GM21423 (cell line): Measurements from ENCODE around the gene DLX5.

ENCODE experiments used
- ATAC-seq: cut with Tn5 transposase; IDR thresholded peaks from one replicate; pipeline ENCODE4 v1.9.1; 2021; ENCODE audit warnings: mild to moderate bottlenecking, moderate library complexity; ENCODE audit not compliant: unreplicated experiment

The DLX5 gene

GRCh38 chr7:97018791-97019531, 5.7 kb downstream of the DLX5 start:
- ATAC-seq, result no peak

GRCh38 chr7:97018126-97018601, 6.5 kb downstream of the DLX5 start:
- no peak for ATAC-seq

GRCh38 chr7:97017192-97018125, 7.2 kb downstream of the DLX5 start:
- no peak for ATAC-seq

- no peak for ATAC-seq
These were observed 8.0 kb downstream of the DLX5 start for GRCh38 chr7:97016381-97017191.

- ATAC-seq, result no peak
These were observed 8.8 kb downstream of the DLX5 start for GRCh38 chr7:97015756-97016380.

GRCh38 chr7:97015279-97015678, 9.4 kb downstream of the DLX5 start:
- no peak for ATAC-seq

GRCh38 chr7:97014145-97014750, 10.4 kb downstream of the DLX5 start:
- no peak for ATAC-seq

GRCh38 chr7:97013845-97014134, 10.8 kb downstream of the DLX5 start:
- no peak for ATAC-seq

GRCh38 chr7:97013134-97013844, 11.3 kb downstream of the DLX5 start:
- no peak for ATAC-seq

GRCh38 chr7:97012365-97013133, 12.1 kb downstream of the DLX5 start:
- ATAC-seq, result no peak

GRCh38 chr7:97011536-97012364, 12.9 kb downstream of the DLX5 start:
- no peak for ATAC-seq

- ATAC-seq, result no peak
These were observed 13.5 kb downstream of the DLX5 start for GRCh38 chr7:97011104-97011503.

- no peak for ATAC-seq
These were observed 14.6 kb downstream of the DLX5 start for GRCh38 chr7:97009753-97010732.

GRCh38 chr7:97008275-97008917, 16.2 kb downstream of the DLX5 start:
- no peak for ATAC-seq

GRCh38 chr7:97007583-97007861, 17.1 kb downstream of the DLX5 start:
- no peak for ATAC-seq

GRCh38 chr7:97006816-97007582, 17.6 kb downstream of the DLX5 start:
- no peak for ATAC-seq
